ENCODE results near the gene NDUFV2.

- TF ChIP-seq EZH2 (IDR thresholded peaks at IDR 0.05) (no peak), CTCF (IDR thresholded peaks at IDR 0.05) (no peak), EZH2phosphoT487 (IDR thresholded peaks at IDR 0.05) (no peak)
Measured at GRCh38 chr18:9157806-9158205, 55.3 kb downstream of the NDUFV2 start.

All from neural progenitor cell (in vitro differentiated cells).